Keratinocyte (primary cell): Measurements from ENCODE around the gene TIAM1.

ENCODE experiments used
- CTCF ChIP-seq, 3 experiments: IDR thresholded peaks in 1 of 3; conservative IDR thresholded peaks in 1 of 3; optimal IDR thresholded peaks in 1 of 3; 2 replicates in 2 of 3; 3 replicates in 1 of 3; pipeline versions ENCODE3 to v1.5.1; 2011; ENCODE audit warnings: low read length in 3 of 3, mild to moderate bottlenecking in 3 of 3, moderate library complexity in 2 of 3, control low read depth in 1 of 3, inconsistent platforms in 1 of 3; ENCODE audit not compliant: insufficient read depth in 2 of 3; ENCODE audit errors: extremely low read depth in 1 of 3
- EZH2 ChIP-seq: IDR thresholded peaks from one replicate; pipeline ENCODE4 v1.6.1; 2012; ENCODE audit warnings: inconsistent platforms, mild to moderate bottlenecking, low read length, moderate library complexity

GRCh38 chr21:31364253-31364945 lies 20.3 kb upstream of the TIAM1 start:
- no peak for TF ChIP-seq CTCF (optimal IDR thresholded peaks at IDR 0.05 in 1 of 3, IDR thresholded peaks at IDR 0.05 in 1 of 3, conservative IDR thresholded peaks at IDR 0.05 in 1 of 3; ENCODE audit: extremely low read depth in 1 of 3, insufficient read depth in 2 of 3, low read length in 3 of 3)
- TF ChIP-seq EZH2 = no peak
